ENCODE results near the gene IGSF23. TPM values are rescaled to one million over a fixed set of nuclear protein-coding genes. Genes with fewer than 3 reads are reported as not detected.
A peak's percentile ranks its signal among the peaks of the same experiment; 100 is the strongest.

Gene IGSF23
- total RNA-seq (2014; rRNA removed; shearing (Covaris generic)), result not detected in 2 replicates

GRCh38 chr19:44613295-44614178 lies at the start of gene IGSF23:
IGSF23 (plus strand) TSS chr19:44613563; CDS start chr19:44613646, 83 bp downstream.
- peak; percentile 55 for DNase-seq (ENCODE audit: low spot score)

GRCh38 chr19:44566984-44567383 lies 46.4 kb upstream of the IGSF23 start:
- DNase-seq (ENCODE audit: low spot score), result no peak

- no peak for DNase-seq (ENCODE audit: low spot score)
Measured at GRCh38 chr19:44567745-44568144, 45.6 kb upstream of the IGSF23 start.

- DNase-seq (ENCODE audit: low spot score), result no peak
Measured at GRCh38 chr19:44570603-44570983, 42.8 kb upstream of the IGSF23 start.

- peak; percentile 97 for DNase-seq (ENCODE audit: low spot score)
Measured at GRCh38 chr19:44570984-44571684, 42.2 kb upstream of the IGSF23 start.

- no peak for DNase-seq (ENCODE audit: low spot score)
Measured at GRCh38 chr19:44571830-44572580, 41.4 kb upstream of the IGSF23 start.

- DNase-seq (ENCODE audit: low spot score), result no peak
Measured at GRCh38 chr19:44572581-44572900, 40.8 kb upstream of the IGSF23 start.

GRCh38 chr19:44573183-44573582 lies 40.2 kb upstream of the IGSF23 start:
- no peak for DNase-seq (ENCODE audit: low spot score)

GRCh38 chr19:44573627-44574026 lies 39.7 kb upstream of the IGSF23 start:
- no peak for DNase-seq (ENCODE audit: low spot score)

GRCh38 chr19:44574186-44574950 lies 39.0 kb upstream of the IGSF23 start:
- DNase-seq (ENCODE audit: low spot score), result no peak

GRCh38 chr19:44575116-44575700 lies 38.2 kb upstream of the IGSF23 start:
- no peak for DNase-seq (ENCODE audit: low spot score)

GRCh38 chr19:44576843-44577565 lies 36.4 kb upstream of the IGSF23 start:
- DNase-seq (ENCODE audit: low spot score), result peak; percentile 95

GRCh38 chr19:44577566-44577874 lies 35.8 kb upstream of the IGSF23 start:
- no peak for DNase-seq (ENCODE audit: low spot score)

GRCh38 chr19:44579663-44580365 lies 33.5 kb upstream of the IGSF23 start:
- no peak for DNase-seq (ENCODE audit: low spot score)

GRCh38 chr19:44580366-44580895 lies 32.9 kb upstream of the IGSF23 start:
- DNase-seq (ENCODE audit: low spot score), result no peak

- DNase-seq (ENCODE audit: low spot score), result no peak
Measured at GRCh38 chr19:44581288-44581687, 32.1 kb upstream of the IGSF23 start.

GRCh38 chr19:44582581-44583265 lies 30.6 kb upstream of the IGSF23 start:
- peak; percentile 52 for DNase-seq (ENCODE audit: low spot score)

- peak; percentile 56 for DNase-seq (ENCODE audit: low spot score)
Measured at GRCh38 chr19:44585371-44586133, 27.8 kb upstream of the IGSF23 start.

Measured in HT-29 (cell line).